WTC11 (cell line): Measurements from ENCODE around the gene PPP1R1B. TPM values are rescaled to one million over a fixed set of nuclear protein-coding genes. Genes with fewer than 3 reads are reported as not detected.

Source experiments
- ATAC-seq: fragments of 200-7000 bp; cut with Tn5 transposase; 2 replicates; pipeline ENCODE4 v1.10.0; 2021; ENCODE audit warnings: mild to moderate bottlenecking, moderate library complexity
- CTCF ChIA-PET: fragments of 300-600 bp; sonication (Branson Sonifier 250); formaldehyde crosslinking; loops from one replicate; lab custom pipeline; 2021; ENCODE audit warnings: antibody characterized with exemption; lab: Charles Lee
- POLR2A ChIA-PET: fragments of 350-600 bp; sonication (Branson Sonifier 250); formaldehyde crosslinking; loops from one replicate; lab custom pipeline; 2021; ENCODE audit warnings: antibody characterized with exemption; lab: Charles Lee
- DNase-seq: peaks from one replicate; pipeline ENCODE4 v3.0.0; 2021; ENCODE audit warnings: low spot score
- H3K27ac Mint-ChIP-seq: 2 replicates; pipeline ENCODE4 v1.8.0; 2021; ENCODE audit warnings: mixed read lengths
- H3K27me3 Mint-ChIP-seq: 2 replicates; pipeline ENCODE4 v1.8.0; 2021; ENCODE audit warnings: low read depth, mild to moderate bottlenecking, moderate library complexity, mixed read lengths
- H3K36me3 Mint-ChIP-seq: 2 replicates; pipeline ENCODE4 v1.8.0; 2021; ENCODE audit warnings: mixed read lengths
- H3K4me1 Mint-ChIP-seq: 2 replicates; pipeline ENCODE4 v1.8.0; 2022; ENCODE audit warnings: mixed read lengths
- H3K4me3 Mint-ChIP-seq: 2 replicates; pipeline ENCODE4 v1.8.0; 2021; ENCODE audit warnings: mild to moderate bottlenecking, moderate library complexity, mixed read lengths
- H3K9me3 Mint-ChIP-seq: 2 replicates; pipeline ENCODE4 v1.8.0; 2021; ENCODE audit warnings: mixed read lengths
- AR ChIP-seq: fragments of 250-450 bp; sonication (Bioruptor Pico); IDR thresholded peaks from 2 replicates; pipeline ENCODE4 v1.9.0; 2021; ENCODE audit warnings: mild to moderate bottlenecking
- CREM ChIP-seq: sonication (generic); formaldehyde crosslinking; IDR thresholded peaks from 2 replicates; pipeline ENCODE4 v1.8.1; 2022; ENCODE audit warnings: mild to moderate bottlenecking, missing genetic modification reagents, moderate library complexity
- E2F4 ChIP-seq: sonication (generic); formaldehyde crosslinking; IDR thresholded peaks from 2 replicates; pipeline ENCODE4 v1.8.1; 2022; ENCODE audit warnings: low read depth, mild to moderate bottlenecking, moderate library complexity, missing genetic modification reagents, borderline replicate concordance
- ETV6 ChIP-seq: sonication (generic); formaldehyde crosslinking; IDR thresholded peaks from 2 replicates; pipeline ENCODE4 v1.8.1; 2022; ENCODE audit warnings: mild to moderate bottlenecking, missing genetic modification reagents
- FOXJ3 ChIP-seq: sonication (generic); formaldehyde crosslinking; IDR thresholded peaks from 2 replicates; pipeline ENCODE4 v1.9.0; 2021; ENCODE audit warnings: missing genetic modification reagents, mild to moderate bottlenecking, borderline replicate concordance
- GTF2I ChIP-seq: fragments of 250-450 bp; sonication (Bioruptor Pico); conservative IDR thresholded peaks from 2 replicates; pipeline ENCODE4 v1.4.0; 2021; ENCODE audit warnings: mild to moderate bottlenecking
- JUN ChIP-seq: sonication (generic); formaldehyde crosslinking; IDR thresholded peaks from 2 replicates; pipeline ENCODE4 v1.8.0; 2023; ENCODE audit warnings: mild to moderate bottlenecking, missing genetic modification reagents
- MAX ChIP-seq: sonication (generic); formaldehyde crosslinking; IDR thresholded peaks from 2 replicates; pipeline ENCODE4 v1.8.0; 2022; ENCODE audit warnings: mild to moderate bottlenecking, missing genetic modification reagents
- RELA ChIP-seq: sonication (generic); formaldehyde crosslinking; IDR thresholded peaks from 2 replicates; pipeline ENCODE4 v1.8.1; 2022; ENCODE audit warnings: missing genetic modification reagents, mild to moderate bottlenecking, borderline replicate concordance
- TEAD1 ChIP-seq: sonication (generic); formaldehyde crosslinking; IDR thresholded peaks from 2 replicates; pipeline ENCODE4 v1.8.0; 2022; ENCODE audit warnings: mild to moderate bottlenecking, missing genetic modification reagents
- ZNF232 ChIP-seq: sonication (generic); formaldehyde crosslinking; IDR thresholded peaks from 2 replicates; pipeline ENCODE4 v1.8.0; 2022; ENCODE audit warnings: mild to moderate bottlenecking, missing genetic modification reagents
- ZNF317 ChIP-seq: sonication (generic); formaldehyde crosslinking; IDR thresholded peaks from 2 replicates; pipeline ENCODE4 v1.8.1; 2023; ENCODE audit warnings: low read depth, mild to moderate bottlenecking, moderate library complexity, missing genetic modification reagents, borderline replicate concordance
- ZNF396 ChIP-seq: fragments of 250-450 bp; sonication (Bioruptor Pico); IDR thresholded peaks from 2 replicates; pipeline ENCODE4 v1.8.0; 2021; ENCODE audit warnings: mild to moderate bottlenecking, moderate library complexity, borderline replicate concordance
- ZNF423 ChIP-seq: fragments of 250-450 bp; sonication (Bioruptor Pico); IDR thresholded peaks from 2 replicates; pipeline ENCODE4 v2.1.2; 2022; ENCODE audit warnings: mild to moderate bottlenecking, moderate library complexity
- total RNA-seq: library from RNA; stranded (reverse); gene quantifications from 3 replicates; pipeline ENCODE4 v1.2.3, GENCODE V29; 2021
- TF ChIP-seq, protein P1 (sequence below): sonication (generic); formaldehyde crosslinking; IDR thresholded peaks from 2 replicates; pipeline ENCODE4 v1.8.0; 2023; ENCODE audit warnings: missing genetic modification reagents
- TF ChIP-seq, protein P2 (sequence below): sonication (generic); formaldehyde crosslinking; IDR thresholded peaks from 2 replicates; pipeline ENCODE4 v1.8.1; 2022; ENCODE audit warnings: missing genetic modification reagents, borderline replicate concordance

PPP1R1B gene
- total RNA-seq, 1 experiment from 2014 or later, result 20.5 TPM

DNA sequence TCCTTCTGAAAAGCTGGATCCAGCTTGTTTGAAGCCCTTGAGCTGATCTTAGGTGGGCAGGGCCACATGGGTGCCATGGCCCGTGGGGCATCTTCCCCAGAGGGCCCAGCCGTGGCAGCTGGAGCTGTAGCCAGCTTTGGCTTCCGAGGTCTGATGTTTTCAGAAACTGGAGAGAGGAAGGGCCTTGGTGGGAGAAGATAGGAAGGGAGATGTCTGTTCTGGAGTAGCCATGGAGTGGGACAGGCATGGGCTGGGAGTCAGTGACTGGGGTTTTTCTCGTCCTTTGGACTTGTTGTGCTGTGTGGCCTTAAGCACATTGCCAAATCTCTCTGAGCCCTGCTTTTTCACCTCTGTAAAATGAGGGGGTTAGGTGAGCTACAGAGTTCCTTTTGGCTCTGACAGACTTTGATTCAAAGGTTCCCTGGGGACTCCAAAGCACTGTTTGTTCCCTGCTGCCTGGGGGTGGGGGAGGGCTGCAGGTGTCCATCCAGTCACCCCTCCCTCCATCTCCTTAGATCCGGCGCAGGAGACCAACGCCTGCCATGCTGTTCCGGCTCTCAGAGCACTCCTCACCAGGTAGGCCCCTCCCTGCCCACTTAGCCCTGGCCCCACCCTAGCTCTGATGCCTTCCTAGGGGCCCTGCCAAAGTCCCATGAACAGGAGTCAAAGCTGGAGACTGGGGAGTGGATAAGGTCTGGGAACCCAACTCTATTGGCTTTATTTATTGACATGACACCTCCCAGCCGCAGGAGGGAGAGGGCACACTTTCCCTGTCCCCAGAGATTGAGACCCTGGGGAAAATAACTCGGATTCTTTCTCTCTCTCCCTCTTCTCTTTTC lies 2.1 kb downstream of the PPP1R1B start (continued):
- TF ChIP-seq, protein P1, sequence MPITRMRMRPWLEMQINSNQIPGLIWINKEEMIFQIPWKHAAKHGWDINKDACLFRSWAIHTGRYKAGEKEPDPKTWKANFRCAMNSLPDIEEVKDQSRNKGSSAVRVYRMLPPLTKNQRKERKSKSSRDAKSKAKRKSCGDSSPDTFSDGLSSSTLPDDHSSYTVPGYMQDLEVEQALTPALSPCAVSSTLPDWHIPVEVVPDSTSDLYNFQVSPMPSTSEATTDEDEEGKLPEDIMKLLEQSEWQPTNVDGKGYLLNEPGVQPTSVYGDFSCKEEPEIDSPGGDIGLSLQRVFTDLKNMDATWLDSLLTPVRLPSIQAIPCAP (CRISPR knock-in tag), result no peak
- TF ChIP-seq ZNF396 (CRISPR knock-in tag), result no peak
- no peak for TF ChIP-seq ETV6 (CRISPR knock-in tag)

GRCh38 chr17:39629494-39629880 lies 2.7 kb downstream of the PPP1R1B start:
- POLR2A ChIA-PET, result interaction anchor here (1.0 kb wide), 1 partner anchor 16 kb away, joined by 3 read pairs; no protein-coding TSS in a partner anchor
- peaks cover 37% of the 10 kb centered on the region for H3K27me3 Mint-ChIP-seq
- no peak for DNase-seq
- no peak for TF ChIP-seq ZNF423
- TF ChIP-seq, protein P2, sequence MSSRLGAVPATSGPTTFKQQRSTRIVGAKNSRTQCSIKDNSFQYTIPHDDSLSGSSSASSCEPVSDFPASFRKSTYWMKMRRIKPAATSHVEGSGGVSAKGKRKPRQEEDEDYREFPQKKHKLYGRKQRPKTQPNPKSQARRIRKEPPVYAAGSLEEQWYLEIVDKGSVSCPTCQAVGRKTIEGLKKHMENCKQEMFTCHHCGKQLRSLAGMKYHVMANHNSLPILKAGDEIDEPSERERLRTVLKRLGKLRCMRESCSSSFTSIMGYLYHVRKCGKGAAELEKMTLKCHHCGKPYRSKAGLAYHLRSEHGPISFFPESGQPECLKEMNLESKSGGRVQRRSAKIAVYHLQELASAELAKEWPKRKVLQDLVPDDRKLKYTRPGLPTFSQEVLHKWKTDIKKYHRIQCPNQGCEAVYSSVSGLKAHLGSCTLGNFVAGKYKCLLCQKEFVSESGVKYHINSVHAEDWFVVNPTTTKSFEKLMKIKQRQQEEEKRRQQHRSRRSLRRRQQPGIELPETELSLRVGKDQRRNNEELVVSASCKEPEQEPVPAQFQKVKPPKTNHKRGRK (CRISPR knock-in tag), result no peak
- no peak for TF ChIP-seq ZNF317 (CRISPR knock-in tag)
- no peak for TF ChIP-seq RELA (CRISPR knock-in tag)
- TF ChIP-seq AR, result no peak
- TF ChIP-seq E2F4 (CRISPR knock-in tag), result no peak
- no peak for TF ChIP-seq MAX (CRISPR knock-in tag)
- TF ChIP-seq GTF2I (CRISPR knock-in tag), result no peak
- TF ChIP-seq ZNF232 (CRISPR knock-in tag), result no peak
- TF ChIP-seq TEAD1 (CRISPR knock-in tag), result no peak
- no peak for TF ChIP-seq FOXJ3 (CRISPR knock-in tag)
- TF ChIP-seq CREM, result no peak
- no peak for TF ChIP-seq JUN (CRISPR knock-in tag)
- TF ChIP-seq, all 79 proteins: peak for 0
- Mint-ChIP-seq H3K36me3 (no peaks in the 10 kb centered on the region), H3K27ac (no peak overlapping the region), H3K4me3 (no peak overlapping the region), H3K4me1 (peaks cover 82% of the 10 kb centered on the region), H3K9me3 (no peaks in the 10 kb centered on the region)
- CTCF ChIA-PET, result interaction anchor here (2.0 to 23.6 kb wide), 6 partner anchors 8 to 79 kb away, joined by 9 to 876 read pairs (median 321); partner anchors contain the start of genes PNMT, PPP1R1B and TCAP
- ATAC-seq, result no peak

DNA sequence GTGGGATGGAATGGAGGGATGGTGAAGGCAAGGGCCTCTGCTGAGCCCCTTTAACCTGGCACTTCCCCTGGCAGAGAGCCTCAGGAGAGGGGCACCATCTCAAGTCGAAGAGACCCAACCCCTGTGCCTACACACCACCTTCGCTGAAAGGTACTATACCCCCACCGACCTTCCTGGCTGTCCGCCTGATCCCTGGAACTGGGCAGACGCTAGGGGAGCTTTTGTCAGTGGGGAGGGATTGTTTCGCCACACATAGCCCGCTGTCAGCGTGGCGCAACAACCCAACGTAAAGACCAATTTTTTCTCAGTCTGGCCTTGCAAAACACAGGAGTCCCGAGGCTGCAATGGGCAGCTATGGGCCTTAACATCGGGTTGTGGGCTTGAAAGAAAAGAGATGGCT lies 3.1 kb downstream of the PPP1R1B start:
- no peak for DNase-seq
- peaks cover 33% of the 10 kb centered on the region for H3K27me3 Mint-ChIP-seq
- peaks cover 82% of the 10 kb centered on the region for H3K4me1 Mint-ChIP-seq
- no peak for ATAC-seq
- CTCF ChIA-PET, result interaction anchor here (6.5 to 23.6 kb wide), 3 partner anchors 8 to 38 kb away, joined by 252 to 876 read pairs (median 851); partner anchors contain the start of genes PNMT, PPP1R1B and TCAP
- no peak overlapping the region for H3K27ac Mint-ChIP-seq
- no peaks in the 10 kb centered on the region for H3K9me3 Mint-ChIP-seq
- no peak overlapping the region for H3K4me3 Mint-ChIP-seq
- no peaks in the 10 kb centered on the region for H3K36me3 Mint-ChIP-seq
- no peak for TF ChIP-seq ETV6 (CRISPR knock-in tag)
- POLR2A ChIA-PET, result interaction anchor here (1.0 kb wide), 1 partner anchor 15 kb away, joined by 3 read pairs; no protein-coding TSS in a partner anchor
